Tibial nerve (tissue), 3 donors: ENCODE measurements around the gene CPNE6.

Source experiments
- CTCF ChIP-seq, 5 experiments: fragments of 200-600 bp in 3 of 5; fragments of 450-650 bp in 2 of 5; sonication (generic) in 3 of 5; IDR thresholded peaks; one replicate each; pipeline ENCODE4 v1.5.1; 2016 to 2019; ENCODE audit warnings: antibody characterized with exemption in 5 of 5, mild to moderate bottlenecking in 3 of 5, moderate library complexity in 2 of 5
- POLR2A ChIP-seq, 2 donors: fragments of 450-650 bp; IDR thresholded peaks; one replicate each; pipeline ENCODE4 v1.6.1; 2017; ENCODE audit warnings: antibody characterized with exemption in 2 of 2, mild to moderate bottlenecking in 2 of 2, moderate library complexity in 2 of 2

GRCh38 chr14:24094841-24095270, 23.5 kb downstream of the CPNE6 start:
- TF ChIP-seq CTCF (IDR thresholded peaks at IDR 0.05) = no peak
- TF ChIP-seq POLR2A (IDR thresholded peaks at IDR 0.05) = no peak
